T-helper 1 cell (primary cell): Measurements from ENCODE around the gene MAGIX.
"Not testable (repeated sequence)": the region's sequence is repeated elsewhere in the genome, so short reads cannot be mapped to it uniquely, and the experiment has no call there.

ENCODE experiments used
- DNase-seq, 5 donors: peaks; one replicate each; pipeline ENCODE4 v3.0.0-alpha.2; 2012 to 2020
- total RNA-seq, 4 donors: gene quantifications; one replicate each; lab custom pipeline; 2026; lab: John Stamatoyannopoulos, UW

MAGIX gene
- total RNA-seq = 1.1 to 3.0 (median 1.8) reads per million in 4 donors

GRCh38 chrX:49162620-49163019 is at the start of gene MAGIX:
Gene MAGIX (plus strand): TSS chrX:49162758. CDS start chrX:49162890, 132 bp downstream.
- no peak for DNase-seq

DNA sequence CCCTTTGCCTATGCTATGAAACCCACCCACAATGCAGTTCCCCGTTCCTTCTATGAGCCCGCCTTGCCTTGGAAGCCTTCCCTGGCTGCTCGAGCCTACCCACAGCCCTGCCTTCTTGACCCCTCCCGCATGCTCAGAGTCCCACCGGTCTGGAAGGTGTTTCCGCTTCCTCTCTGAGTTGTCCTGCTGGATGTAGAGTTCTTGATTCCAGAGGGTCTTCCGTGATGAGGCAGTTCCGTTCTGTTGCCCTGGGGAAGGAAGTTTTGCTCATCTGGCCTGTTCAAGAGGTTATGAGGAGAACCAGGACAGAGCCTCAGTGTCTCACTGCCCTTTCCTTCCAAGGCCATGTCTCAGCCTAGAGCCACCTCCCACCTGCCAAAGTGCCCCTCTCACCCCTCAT is 46.5 kb upstream of the MAGIX start:
- no peak for DNase-seq

DNA sequence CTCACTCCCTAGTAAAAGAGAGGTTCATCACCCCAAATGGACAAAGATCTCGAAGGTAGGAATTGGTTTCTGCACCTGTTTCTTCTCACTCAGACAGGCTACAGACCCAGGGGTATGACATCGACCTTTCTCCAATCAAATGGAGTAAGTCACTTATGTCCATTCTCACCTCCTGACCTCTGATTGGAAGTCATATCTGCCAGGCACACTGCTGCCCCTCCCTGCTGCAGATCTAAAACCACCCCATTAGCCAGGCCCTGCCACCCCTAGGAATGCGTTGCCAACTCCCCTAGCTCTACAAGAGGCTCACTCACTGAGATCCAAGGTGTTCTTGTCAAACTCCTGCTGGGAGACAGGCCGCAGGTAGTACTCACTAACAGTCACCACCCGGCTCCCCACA is 45.8 kb upstream of the MAGIX start:
- DNase-seq = no peak

GRCh38 chrX:49117581-49117980 is 45.0 kb upstream of the MAGIX start:
- DNase-seq = no peak

DNA sequence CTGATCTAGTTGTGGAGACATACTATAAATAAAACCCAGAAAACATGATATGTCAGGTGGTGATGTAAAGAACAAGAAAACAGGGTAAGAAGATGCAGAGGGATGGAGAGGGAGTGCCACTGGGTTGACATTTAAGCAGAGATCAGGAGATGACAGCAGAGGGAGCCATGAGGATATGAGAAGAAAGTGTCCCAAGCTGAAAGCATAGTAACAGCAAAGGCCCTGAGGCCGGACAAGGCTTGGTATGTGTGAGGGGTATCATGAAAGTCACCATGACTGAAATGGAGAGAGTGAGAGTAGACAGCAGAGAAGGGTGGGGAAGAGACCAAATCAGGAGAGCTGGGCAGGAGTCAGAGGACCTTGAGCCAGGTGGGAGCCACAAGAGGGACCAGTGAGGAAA is 42.5 kb upstream of the MAGIX start:
- no peak for DNase-seq

DNA sequence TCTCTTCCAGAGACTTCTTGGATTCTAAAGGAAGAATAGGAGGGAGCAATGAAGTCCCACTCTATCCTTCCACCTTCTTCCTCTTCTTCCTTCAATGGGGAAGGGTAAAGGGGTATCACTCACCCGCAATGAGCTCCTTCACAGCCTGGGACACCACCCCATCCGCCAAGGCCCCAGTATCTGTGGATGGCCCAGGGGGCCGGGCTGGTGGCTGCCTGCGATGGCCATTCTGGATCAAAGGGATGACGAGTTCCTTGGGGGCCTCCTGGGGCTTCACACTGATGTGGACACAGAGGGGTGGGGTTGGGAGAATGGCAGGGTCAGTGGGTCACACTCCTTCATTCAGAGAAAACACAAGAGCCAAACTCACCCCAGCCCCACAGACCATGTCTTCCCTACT is 40.1 kb upstream of the MAGIX start:
- DNase-seq = no peak

- DNase-seq = not testable (repeated sequence)
Measured at GRCh38 chrX:49127742-49128258, 34.8 kb upstream of the MAGIX start.

GRCh38 chrX:49129427-49129826 is 33.1 kb upstream of the MAGIX start:
- no peak for DNase-seq

GRCh38 chrX:49132275-49132674 is 30.3 kb upstream of the MAGIX start:
- DNase-seq = not testable (repeated sequence)

GRCh38 chrX:49133759-49134158 is 28.8 kb upstream of the MAGIX start:
- no peak for DNase-seq

- no peak for DNase-seq
Measured at GRCh38 chrX:49137492-49137891, 25.1 kb upstream of the MAGIX start.

GRCh38 chrX:49139713-49140112 is 22.8 kb upstream of the MAGIX start:
- no peak for DNase-seq

DNA sequence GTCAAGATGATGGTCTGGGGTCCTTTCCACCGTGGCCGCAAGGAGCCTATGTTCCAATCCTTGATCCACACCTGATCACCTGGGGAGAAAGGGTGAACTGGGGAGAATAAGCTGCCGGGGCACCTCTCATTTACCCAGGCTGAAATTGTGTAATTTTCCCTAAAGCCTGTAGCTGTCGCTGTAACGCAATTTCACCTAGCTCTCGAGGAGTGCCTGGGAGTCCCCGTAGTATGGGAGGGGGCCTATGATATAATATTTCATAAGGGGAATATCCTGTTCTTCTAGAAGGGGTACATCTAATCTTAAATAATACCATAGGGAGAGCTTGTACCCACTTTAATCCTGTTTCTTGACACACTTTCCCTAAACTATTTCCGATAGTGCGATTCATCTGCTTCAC is 20.3 kb upstream of the MAGIX start:
- DNase-seq = not testable (repeated sequence)

GRCh38 chrX:49143154-49143553 is 19.4 kb upstream of the MAGIX start:
- not testable (repeated sequence) for DNase-seq

- no peak for DNase-seq
Measured at GRCh38 chrX:49147282-49147681, 15.3 kb upstream of the MAGIX start.

- no peak for DNase-seq
Measured at GRCh38 chrX:49147936-49148335, 14.6 kb upstream of the MAGIX start.

DNA sequence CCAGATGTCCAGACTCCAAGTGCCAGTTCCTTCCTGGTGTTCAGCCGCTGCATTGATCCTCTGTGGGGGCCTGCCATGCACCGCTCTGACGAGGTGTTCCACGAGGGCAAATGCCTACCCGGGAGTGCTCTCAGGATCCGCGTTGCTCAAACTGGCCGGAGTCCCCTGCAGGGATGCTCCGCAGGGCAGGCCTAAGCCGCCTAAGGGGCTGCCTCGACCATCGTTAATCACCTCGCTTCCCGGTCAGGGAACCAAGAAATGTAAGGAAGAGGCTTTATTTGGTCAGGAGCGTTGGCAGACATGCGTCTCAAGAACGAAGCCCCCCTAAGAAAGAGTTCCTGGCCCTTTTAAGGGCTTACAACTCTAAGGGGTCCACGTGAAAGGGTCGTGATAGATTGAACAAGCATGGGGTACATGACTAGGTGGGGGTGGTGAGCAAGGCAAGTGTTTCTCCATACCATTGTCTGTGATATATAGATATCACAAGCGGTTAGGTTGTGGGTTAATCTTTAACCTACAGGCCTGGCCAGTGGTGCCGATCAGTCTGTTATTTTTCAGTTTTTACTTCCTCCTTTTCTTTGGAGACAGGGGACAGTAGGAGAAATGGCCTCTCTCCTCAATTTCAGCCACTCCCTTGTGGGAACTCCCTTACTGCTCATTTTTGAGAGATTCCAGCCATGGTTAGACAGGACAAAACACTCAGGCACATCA is 14.0 kb upstream of the MAGIX start:
- DNase-seq = not testable (repeated sequence)

GRCh38 chrX:49149291-49149690 is 13.3 kb upstream of the MAGIX start:
- not testable (repeated sequence) for DNase-seq

DNA sequence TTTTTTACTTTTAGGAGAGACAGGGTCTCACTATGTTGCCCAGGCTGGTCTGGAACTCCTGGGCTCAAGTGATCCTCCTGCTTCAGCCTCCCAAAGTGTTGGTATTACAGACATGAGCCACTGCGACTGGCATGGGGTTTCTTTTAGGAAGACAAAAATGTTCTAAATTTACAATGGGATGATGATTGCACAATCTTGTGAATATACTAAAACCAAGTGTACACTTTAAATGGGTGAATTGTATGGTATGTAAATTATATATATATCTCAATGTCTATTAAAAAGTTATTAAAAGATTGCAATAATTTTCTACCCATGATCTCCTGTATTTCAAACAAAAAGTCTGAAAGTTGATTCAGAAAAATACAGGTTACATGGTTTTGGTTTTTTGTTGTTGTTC is 9.1 kb upstream of the MAGIX start:
- DNase-seq = no peak

GRCh38 chrX:49155243-49155899 is 7.2 kb upstream of the MAGIX start:
- peak in 2 of 5 donors; percentile 37 to 53 for DNase-seq

DNA sequence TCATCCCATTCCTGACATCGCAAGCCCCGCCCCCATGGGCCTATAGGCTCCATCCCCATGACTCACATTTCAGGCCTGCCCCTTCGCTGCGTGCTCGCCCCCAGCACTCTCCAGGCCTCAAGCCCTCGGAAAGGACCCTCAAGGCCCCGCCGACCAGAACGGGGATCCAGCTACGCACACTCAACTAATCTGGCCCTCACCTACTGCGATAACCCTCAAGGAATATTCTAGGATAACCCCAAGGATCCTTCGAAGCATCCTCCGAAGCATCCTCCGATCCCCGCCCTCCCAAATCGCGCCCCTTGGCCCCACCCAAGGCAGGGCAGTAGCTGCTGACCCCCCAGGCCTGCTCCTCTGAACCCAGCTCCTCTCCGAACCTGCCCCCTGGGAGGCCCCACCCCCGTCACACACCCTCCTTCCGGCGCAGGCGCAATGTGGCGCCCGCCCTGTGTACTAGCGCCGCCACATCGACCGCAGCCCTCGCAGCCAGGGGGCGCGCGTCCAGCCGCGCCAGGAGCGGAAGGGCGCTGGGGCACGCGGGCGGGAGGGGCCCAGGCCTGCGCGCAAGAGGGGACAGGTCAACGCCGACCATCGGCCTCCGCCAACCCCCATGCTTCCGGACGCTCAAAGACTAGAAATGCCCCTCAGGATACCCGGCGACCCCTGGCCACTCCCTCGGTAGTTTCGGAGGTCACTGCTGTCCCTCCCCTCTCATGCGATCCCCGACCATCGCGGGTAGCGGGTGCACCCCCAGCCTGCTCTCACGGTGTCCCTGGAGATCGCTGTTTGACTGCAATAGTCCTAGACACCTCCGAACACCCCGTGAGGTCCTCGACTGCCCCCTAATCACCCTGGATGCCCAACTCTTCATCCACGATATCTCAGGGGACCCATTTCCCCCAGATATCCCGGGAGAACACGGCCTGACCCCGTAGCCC is 6.4 kb upstream of the MAGIX start:
- peak; percentile 69 to 86 (median 80) for DNase-seq

DNA sequence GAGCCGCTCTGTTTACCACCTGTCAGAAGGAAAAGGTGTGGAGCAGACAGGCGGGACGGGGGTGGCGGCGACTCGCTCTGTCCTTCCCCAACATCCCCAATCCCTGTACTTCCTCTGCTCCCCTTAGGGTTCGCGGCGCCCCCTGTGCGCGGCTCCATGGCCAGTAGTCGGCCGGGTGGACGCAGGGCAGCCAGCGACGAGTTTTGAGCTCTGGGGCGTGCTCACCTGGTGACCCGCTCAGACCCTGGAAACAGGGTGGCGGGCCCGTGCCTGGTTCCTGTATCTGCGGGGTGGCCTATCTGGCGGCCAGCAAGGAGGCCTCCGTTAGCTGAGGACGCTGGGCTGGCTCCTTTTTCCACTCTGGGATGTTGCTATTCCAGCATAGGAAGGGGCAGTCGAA is 5.4 kb upstream of the MAGIX start:
- no peak for DNase-seq

- DNase-seq = no peak
Measured at GRCh38 chrX:49160908-49161307, 1.6 kb upstream of the MAGIX start.
